Keratinocyte (primary cell): Measurements from ENCODE around the gene SSB. TPM values are rescaled to one million over a fixed set of nuclear protein-coding genes. Genes with fewer than 3 reads are reported as not detected.

Experiments
- DNase-seq: peaks from one replicate; pipeline ENCODE4 v3.0.0-alpha.2; 2011; ENCODE audit warnings: low read depth, missing footprints, low spot score
- FAIRE-seq: peaks from 2 replicates; lab custom pipeline; 2011; peaks lifted over from hg19 to GRCh38; lab: Jason Lieb, UNC
- H2AFZ ChIP-seq: 2 replicates; pipeline ENCODE4 v1.6.0; 2012; ENCODE audit warnings: low read length, control low read depth, inconsistent platforms; ENCODE audit not compliant: control insufficient read depth
- H3K27ac ChIP-seq: 2 replicates; pipeline ENCODE4 v1.5.1; 2011; ENCODE audit warnings: low read length; ENCODE audit not compliant: control insufficient read depth, insufficient read depth
- H3K27me3 ChIP-seq: 3 replicates; pipeline ENCODE4 v1.6.0; 2011; ENCODE audit warnings: low read length; ENCODE audit not compliant: control insufficient read depth, insufficient read depth; ENCODE audit errors: extremely low read depth
- H3K36me3 ChIP-seq, 2 experiments: 2 replicates in 1 of 2; 3 replicates in 1 of 2; pipeline ENCODE4 v1.5.1; 2011; ENCODE audit warnings: low read length in 2 of 2, mild to moderate bottlenecking in 1 of 2; ENCODE audit not compliant: control insufficient read depth in 2 of 2, insufficient read depth in 2 of 2; ENCODE audit errors: extremely low read depth in 1 of 2
- H3K4me1 ChIP-seq: 3 replicates; pipeline ENCODE4 v1.5.1; 2011; ENCODE audit warnings: low read length; ENCODE audit not compliant: control insufficient read depth, insufficient read depth; ENCODE audit errors: extremely low read depth
- H3K4me2 ChIP-seq: 3 replicates; pipeline ENCODE4 v1.6.0; 2011; ENCODE audit warnings: low read depth, low read length; ENCODE audit not compliant: control insufficient read depth, insufficient read depth; ENCODE audit errors: extremely low read depth
- H3K4me3 ChIP-seq, 3 experiments: fragments of 200-600 bp in 1 of 3; sonication (generic) in 1 of 3; 2 replicates in 2 of 3; 3 replicates in 1 of 3; pipeline ENCODE4 v1.5.1; 2011 to 2016; ENCODE audit warnings: low read length in 3 of 3, mild to moderate bottlenecking in 3 of 3, control low read depth in 2 of 3, inconsistent platforms in 1 of 3, low read depth in 1 of 3, mixed read lengths in 1 of 3, mixed run types in 1 of 3, moderate library complexity in 1 of 3; ENCODE audit not compliant: control insufficient read depth in 2 of 3, insufficient read depth in 2 of 3; ENCODE audit errors: extremely low read depth in 1 of 3
- H3K79me2 ChIP-seq: 2 replicates; pipeline ENCODE4 v1.6.0; 2012; ENCODE audit warnings: low read length; ENCODE audit not compliant: control insufficient read depth, insufficient read depth
- H3K9ac ChIP-seq: 3 replicates; pipeline ENCODE4 v1.6.0; 2011; ENCODE audit warnings: low read length; ENCODE audit not compliant: control insufficient read depth, insufficient read depth; ENCODE audit errors: extremely low read depth
- H3K9me1 ChIP-seq: 3 replicates; pipeline ENCODE4 v1.6.0; 2011; ENCODE audit warnings: low read length; ENCODE audit not compliant: control insufficient read depth, insufficient read depth; ENCODE audit errors: extremely low read depth
- H3K9me3 ChIP-seq: 2 replicates; pipeline ENCODE4 v1.5.1; 2012; ENCODE audit warnings: low read depth, low read length; ENCODE audit not compliant: control insufficient read depth
- H4K20me1 ChIP-seq: 3 replicates; pipeline ENCODE4 v1.6.0; 2011; ENCODE audit warnings: low read length; ENCODE audit not compliant: control insufficient read depth, insufficient read depth; ENCODE audit errors: extremely low read depth
- EZH2 ChIP-seq: IDR thresholded peaks from one replicate; pipeline ENCODE4 v1.6.1; 2012; ENCODE audit warnings: inconsistent platforms, mild to moderate bottlenecking, low read length, moderate library complexity
- dilution Hi-C: fragments of 300-500 bp; cut with MboI; formaldehyde crosslinking; loops from one replicate; pipeline ENCODE4 v1.7.0; 2020; ENCODE audit warnings: low sequenced_read_pairs; ENCODE audit not compliant: extremely low pct_ligation_motif_present
- polyA plus RNA-seq, 5 experiments: library from polyadenylated mRNA; depleted of rRNA in 3 of 5; stranded (reverse) in 3 of 5; stranded (forward) in 1 of 5; unstranded in 1 of 5; fragments of >200 nt; gene quantifications; 1 replicate in 1 of 5; 2 replicates in 3 of 5; 3 replicates in 1 of 5; pipeline versions ENCODE4 v1.2.1 to v1.2.3, GENCODE V29; 2011 to 2012; ENCODE audit warnings: missing spikeins in 2 of 5, low read depth in 1 of 5, low replicate concordance in 1 of 5
- TF ChIP-seq, protein P1 (sequence below), 3 experiments: IDR thresholded peaks in 1 of 3; conservative IDR thresholded peaks in 1 of 3; optimal IDR thresholded peaks in 1 of 3; 2 replicates in 2 of 3; 3 replicates in 1 of 3; pipeline versions ENCODE3 to v1.5.1; 2011; ENCODE audit warnings: low read length in 3 of 3, mild to moderate bottlenecking in 3 of 3, moderate library complexity in 2 of 3, control low read depth in 1 of 3, inconsistent platforms in 1 of 3; ENCODE audit not compliant: insufficient read depth in 2 of 3; ENCODE audit errors: extremely low read depth in 1 of 3

SSB gene
- polyA plus RNA-seq, 1 donor (not counting 4 experiments of a cell fraction or from before 2014, with no cell fraction given) = 149 TPM

DNA sequence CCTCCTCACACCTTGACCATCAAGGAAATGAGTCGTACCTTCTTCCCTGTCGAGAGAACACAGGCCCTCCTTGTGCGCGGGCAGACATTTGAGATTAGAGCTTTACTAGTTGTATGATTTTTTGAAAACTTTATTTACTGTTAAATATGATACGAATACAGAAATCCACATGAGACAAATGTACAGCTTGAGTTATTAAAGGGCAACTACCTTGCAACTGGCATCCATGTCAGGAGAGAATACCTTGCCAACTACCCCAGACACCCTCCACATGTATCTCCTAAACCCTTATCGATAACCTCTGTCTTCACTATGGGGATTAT lies 36.7 kb upstream of the SSB start:
- Histone ChIP-seq H3K4me1 (peaks cover 2% of the 10 kb centered on the region), H3K36me3 (no peaks in the 10 kb centered on the region), H3K4me3 (no peak overlapping the region), H2AFZ (no peak overlapping the region), H3K9me1 (no peaks in the 10 kb centered on the region), H3K79me2 (no peaks in the 10 kb centered on the region), H3K27ac (no peak overlapping the region), H3K9me3 (no peaks in the 10 kb centered on the region), H3K27me3 (no peaks in the 10 kb centered on the region), H3K4me2 (no peak overlapping the region), H4K20me1 (no peaks in the 10 kb centered on the region), H3K9ac (no peak overlapping the region)
- DNase-seq = no peak
- dilution Hi-C loops = no loop called here
- no peak for FAIRE-seq
- TF ChIP-seq EZH2 = no peak
- TF ChIP-seq, protein P1, sequence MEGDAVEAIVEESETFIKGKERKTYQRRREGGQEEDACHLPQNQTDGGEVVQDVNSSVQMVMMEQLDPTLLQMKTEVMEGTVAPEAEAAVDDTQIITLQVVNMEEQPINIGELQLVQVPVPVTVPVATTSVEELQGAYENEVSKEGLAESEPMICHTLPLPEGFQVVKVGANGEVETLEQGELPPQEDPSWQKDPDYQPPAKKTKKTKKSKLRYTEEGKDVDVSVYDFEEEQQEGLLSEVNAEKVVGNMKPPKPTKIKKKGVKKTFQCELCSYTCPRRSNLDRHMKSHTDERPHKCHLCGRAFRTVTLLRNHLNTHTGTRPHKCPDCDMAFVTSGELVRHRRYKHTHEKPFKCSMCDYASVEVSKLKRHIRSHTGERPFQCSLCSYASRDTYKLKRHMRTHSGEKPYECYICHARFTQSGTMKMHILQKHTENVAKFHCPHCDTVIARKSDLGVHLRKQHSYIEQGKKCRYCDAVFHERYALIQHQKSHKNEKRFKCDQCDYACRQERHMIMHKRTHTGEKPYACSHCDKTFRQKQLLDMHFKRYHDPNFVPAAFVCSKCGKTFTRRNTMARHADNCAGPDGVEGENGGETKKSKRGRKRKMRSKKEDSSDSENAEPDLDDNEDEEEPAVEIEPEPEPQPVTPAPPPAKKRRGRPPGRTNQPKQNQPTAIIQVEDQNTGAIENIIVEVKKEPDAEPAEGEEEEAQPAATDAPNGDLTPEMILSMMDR (optimal IDR thresholded peaks at IDR 0.05 in 1 of 3, IDR thresholded peaks at IDR 0.05 in 1 of 3, conservative IDR thresholded peaks at IDR 0.05 in 1 of 3; ENCODE audit: extremely low read depth in 1 of 3, insufficient read depth in 2 of 3, low read length in 3 of 3) = no peak

DNA sequence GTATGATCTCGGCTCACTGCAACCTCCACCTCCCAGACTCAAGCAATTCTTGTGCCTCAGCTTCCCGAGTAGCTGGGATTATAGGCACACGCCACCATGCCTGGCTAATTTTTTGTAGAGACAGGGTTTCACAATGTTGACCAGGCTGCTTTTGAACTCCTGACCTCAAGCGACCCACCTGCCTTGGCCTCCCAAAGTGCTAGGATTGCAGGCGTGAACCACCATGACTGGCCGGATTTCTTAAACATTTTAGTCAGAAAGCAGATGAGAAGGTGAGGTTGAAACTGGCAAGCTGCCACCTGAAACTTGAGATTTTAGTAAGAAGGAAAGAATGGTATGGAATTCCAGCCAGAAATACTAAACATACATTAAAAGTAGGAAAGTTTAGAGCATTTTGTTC lies 33.1 kb upstream of the SSB start:
- Histone ChIP-seq H3K27ac (no peak overlapping the region), H3K4me2 (no peak overlapping the region), H2AFZ (no peak overlapping the region), H3K79me2 (no peaks in the 10 kb centered on the region), H3K27me3 (peaks cover 15% of the 10 kb centered on the region), H3K9me3 (no peaks in the 10 kb centered on the region), H3K36me3 (no peaks in the 10 kb centered on the region), H3K4me3 (no peak overlapping the region), H3K4me1 (peaks cover 10% of the 10 kb centered on the region), H3K9me1 (no peaks in the 10 kb centered on the region), H3K9ac (no peak overlapping the region), H4K20me1 (no peaks in the 10 kb centered on the region)
- DNase-seq (peak; percentile 4), FAIRE-seq (no peak)
- TF ChIP-seq, protein P1 (optimal IDR thresholded peaks at IDR 0.05 in 1 of 3, IDR thresholded peaks at IDR 0.05 in 1 of 3, conservative IDR thresholded peaks at IDR 0.05 in 1 of 3; ENCODE audit: extremely low read depth in 1 of 3, insufficient read depth in 2 of 3, low read length in 3 of 3) = no peak
- no peak for TF ChIP-seq EZH2
- dilution Hi-C loops = no loop called here
